Measurements from ENCODE around the gene KCNJ10.
A peak's percentile ranks its signal among the peaks of the same experiment; 100 is the strongest.

The KCNJ10 gene

GRCh38 chr1:159955456-159955855 is 114.5 kb downstream of the KCNJ10 start:
- no peak for DNase-seq

DNA sequence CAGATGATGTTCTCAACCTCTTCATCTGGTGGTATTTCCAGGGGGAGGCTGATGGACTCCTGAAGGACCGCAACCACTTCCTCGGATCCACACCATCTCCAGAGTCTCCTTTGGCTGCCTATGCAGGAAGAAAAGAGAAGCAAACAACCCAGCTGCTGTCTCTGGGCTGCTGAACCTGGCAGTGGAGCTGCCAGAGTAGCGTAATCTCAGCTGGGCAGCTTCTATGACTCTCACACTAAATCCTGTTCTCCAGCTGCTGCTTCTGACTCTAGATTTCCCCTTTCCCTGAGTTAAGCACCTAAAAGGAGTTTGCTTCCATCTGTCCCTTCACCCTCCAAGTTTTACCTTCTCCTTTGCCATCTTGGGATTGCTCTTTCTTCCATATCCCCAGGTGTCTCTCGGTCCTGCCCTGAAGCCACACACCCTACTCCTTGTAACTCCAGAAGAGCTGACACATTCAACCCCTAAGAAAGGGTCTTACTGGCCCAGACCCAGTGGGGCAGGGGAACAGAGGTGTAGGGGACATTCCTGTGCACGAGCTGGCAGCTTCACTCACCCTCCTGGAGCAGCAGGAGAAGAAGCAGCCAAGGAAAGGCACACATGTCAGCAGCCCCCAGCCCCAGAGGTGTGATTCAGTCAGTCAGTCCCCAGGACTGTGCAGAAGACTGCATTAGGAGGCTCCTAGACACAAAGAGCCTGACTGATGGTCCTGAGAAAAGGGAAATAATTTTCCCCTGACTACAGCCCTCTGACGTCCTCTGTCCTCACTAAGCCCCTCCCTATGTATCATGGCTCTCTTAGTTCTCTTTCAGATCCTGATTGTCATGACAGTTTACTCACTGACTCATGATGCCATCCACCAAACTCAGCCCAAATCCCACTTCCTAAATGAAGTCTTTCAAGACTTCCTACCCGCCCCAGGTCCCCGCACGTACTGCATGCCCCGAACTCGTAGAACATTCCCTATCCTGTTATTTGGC is 116.1 kb downstream of the KCNJ10 start, which contains the start of gene SLAMF9:
Gene SLAMF9, minus strand, starts transcription at position 702 of the 980 bp plus-strand sequence. Its CDS starts 100 bp downstream, at position 602.
- DNase-seq = peak; percentile 50

- DNase-seq = no peak
Observed at GRCh38 chr1:159952932-159953331, 117.0 kb downstream of the KCNJ10 start.

- no peak for DNase-seq
Observed at GRCh38 chr1:159951551-159951950, 118.4 kb downstream of the KCNJ10 start.

DNA sequence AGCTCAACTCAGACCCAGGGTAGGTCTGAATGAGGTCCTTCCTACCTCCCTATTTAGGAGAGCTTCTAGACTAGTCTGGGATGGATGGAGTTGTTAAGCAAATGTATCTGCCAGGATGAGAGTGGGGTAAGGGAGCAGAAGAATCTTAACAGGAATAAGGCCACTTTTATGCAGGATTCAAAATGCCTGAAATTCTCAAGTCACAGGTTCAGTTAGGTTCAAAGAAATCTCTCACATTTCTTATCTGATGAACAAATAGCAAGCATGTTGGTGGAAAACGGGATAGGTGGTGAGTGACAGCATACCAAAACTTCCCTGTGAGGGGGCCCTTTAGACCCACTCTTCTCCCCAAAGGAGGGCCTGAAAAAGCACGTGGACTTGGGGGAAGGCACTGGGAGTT is 118.9 kb downstream of the KCNJ10 start:
- DNase-seq = no peak

DNA sequence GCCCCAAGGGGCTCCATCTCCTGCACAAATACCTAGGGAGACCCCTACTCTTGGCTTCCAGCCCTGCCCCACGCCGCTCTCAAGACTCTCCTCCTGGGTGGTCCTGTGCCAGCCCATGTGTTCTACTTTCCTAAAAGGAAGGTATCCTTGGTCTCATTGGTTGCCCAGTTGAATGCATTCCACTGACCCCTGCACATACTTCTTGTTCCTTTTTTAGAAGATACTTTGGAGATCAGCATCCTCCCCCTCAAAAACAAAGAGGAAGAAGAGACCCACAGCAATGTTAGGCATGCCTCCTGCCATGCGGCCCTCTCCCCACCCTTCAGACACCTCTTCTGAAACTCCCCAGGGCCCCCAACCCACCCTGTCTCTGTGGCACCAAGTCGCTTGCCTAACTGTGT is 120.0 kb downstream of the KCNJ10 start:
- DNase-seq = no peak

DNA sequence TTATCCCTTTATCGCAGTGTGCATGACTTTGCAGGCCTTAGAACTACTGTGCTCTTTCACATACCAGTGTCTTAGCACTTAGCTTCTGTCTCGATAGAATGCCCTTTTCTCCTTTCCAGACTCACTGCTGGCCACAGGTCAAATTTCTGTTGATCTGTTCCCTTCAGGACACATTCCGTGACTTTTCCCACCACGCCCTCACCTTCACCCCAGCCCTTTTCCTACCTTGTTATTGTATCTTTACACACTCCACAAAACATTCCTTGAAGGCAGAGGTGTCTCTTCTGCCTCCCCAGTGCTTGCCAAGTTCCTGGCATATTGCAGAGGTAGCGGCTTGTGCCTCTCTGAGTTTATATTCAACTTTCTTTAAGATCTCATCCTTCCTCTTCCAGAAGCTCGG is 120.8 kb downstream of the KCNJ10 start:
- no peak for DNase-seq

All from EL (cell line).